Measurements from ENCODE around the gene UBE2E2.

The UBE2E2 gene

DNA sequence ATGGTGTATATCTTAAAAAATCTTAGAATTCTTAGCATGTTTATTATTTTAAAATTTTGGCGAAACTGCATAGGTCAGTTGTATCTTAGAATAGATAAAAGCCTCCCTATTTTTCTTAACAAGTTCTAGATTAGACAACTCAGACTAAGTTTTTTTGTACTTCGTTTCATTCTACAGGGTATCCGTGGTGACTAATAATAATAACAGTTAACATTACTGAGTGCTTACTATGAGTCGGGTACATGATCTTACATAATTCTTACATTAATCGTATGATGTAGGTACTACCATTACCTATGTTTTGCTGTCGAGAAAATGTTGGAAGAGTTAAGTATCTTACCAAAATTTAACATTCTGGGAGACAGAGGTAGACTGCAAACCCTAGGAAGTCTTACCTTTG lies 60.7 kb downstream of the UBE2E2 start:
- no peak overlapping the region for H3K4me3 ChIP-seq (ENCODE audit: low read depth, low read length)
- TF ChIP-seq, protein P1, sequence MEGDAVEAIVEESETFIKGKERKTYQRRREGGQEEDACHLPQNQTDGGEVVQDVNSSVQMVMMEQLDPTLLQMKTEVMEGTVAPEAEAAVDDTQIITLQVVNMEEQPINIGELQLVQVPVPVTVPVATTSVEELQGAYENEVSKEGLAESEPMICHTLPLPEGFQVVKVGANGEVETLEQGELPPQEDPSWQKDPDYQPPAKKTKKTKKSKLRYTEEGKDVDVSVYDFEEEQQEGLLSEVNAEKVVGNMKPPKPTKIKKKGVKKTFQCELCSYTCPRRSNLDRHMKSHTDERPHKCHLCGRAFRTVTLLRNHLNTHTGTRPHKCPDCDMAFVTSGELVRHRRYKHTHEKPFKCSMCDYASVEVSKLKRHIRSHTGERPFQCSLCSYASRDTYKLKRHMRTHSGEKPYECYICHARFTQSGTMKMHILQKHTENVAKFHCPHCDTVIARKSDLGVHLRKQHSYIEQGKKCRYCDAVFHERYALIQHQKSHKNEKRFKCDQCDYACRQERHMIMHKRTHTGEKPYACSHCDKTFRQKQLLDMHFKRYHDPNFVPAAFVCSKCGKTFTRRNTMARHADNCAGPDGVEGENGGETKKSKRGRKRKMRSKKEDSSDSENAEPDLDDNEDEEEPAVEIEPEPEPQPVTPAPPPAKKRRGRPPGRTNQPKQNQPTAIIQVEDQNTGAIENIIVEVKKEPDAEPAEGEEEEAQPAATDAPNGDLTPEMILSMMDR (conservative IDR thresholded peaks at IDR 0.05; ENCODE audit: low read depth, low read length) = no peak
- DNase-seq (ENCODE audit: low read depth) = peak; percentile 73

DNA sequence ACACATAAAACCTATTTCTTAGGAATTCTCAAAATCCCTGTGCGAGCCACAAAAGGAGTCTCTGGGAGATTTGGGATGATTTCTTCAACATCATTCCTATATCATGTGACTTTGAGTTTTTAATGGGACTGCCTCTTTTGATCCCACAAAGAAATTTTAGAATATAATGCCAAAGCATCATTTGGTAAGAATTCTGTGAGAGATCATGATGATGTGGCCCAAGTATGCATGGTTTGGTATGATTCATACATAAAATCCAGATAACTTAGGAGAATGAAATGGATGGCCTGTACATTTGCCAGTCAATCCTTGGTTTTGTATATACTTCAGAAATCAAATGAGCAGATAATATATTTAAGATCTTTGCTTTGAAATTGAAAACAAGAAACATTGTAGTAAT lies 61.3 kb downstream of the UBE2E2 start:
- no peak overlapping the region for H3K4me3 ChIP-seq (ENCODE audit: low read depth, low read length)
- peak; percentile 67 for DNase-seq (ENCODE audit: low read depth)
- TF ChIP-seq, protein P1 (conservative IDR thresholded peaks at IDR 0.05; ENCODE audit: low read depth, low read length) = no peak

DNA sequence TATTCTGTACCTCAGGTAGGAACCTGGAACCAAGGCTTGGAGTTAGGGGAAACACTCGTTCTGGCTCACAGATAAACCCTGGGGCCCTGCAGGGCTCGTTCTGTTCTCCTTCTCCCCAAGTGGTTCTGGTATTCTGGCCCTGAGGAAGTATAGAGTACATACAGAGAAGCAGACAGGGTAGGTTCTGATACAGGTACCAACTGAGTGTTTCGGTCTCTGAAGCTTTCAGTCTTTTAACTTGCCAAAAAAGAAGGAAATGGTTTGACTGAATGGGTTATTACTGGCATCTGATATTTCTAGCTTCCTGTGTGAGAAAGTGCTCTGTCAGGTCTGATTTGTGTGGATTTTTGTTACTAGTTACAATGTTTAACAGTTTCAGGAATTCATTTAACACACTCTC lies 67.3 kb downstream of the UBE2E2 start:
- TF ChIP-seq, protein P1 (conservative IDR thresholded peaks at IDR 0.05; ENCODE audit: low read depth, low read length) = no peak
- no peak overlapping the region for H3K4me3 ChIP-seq (ENCODE audit: low read depth, low read length)
- no peak for DNase-seq (ENCODE audit: low read depth)

DNA sequence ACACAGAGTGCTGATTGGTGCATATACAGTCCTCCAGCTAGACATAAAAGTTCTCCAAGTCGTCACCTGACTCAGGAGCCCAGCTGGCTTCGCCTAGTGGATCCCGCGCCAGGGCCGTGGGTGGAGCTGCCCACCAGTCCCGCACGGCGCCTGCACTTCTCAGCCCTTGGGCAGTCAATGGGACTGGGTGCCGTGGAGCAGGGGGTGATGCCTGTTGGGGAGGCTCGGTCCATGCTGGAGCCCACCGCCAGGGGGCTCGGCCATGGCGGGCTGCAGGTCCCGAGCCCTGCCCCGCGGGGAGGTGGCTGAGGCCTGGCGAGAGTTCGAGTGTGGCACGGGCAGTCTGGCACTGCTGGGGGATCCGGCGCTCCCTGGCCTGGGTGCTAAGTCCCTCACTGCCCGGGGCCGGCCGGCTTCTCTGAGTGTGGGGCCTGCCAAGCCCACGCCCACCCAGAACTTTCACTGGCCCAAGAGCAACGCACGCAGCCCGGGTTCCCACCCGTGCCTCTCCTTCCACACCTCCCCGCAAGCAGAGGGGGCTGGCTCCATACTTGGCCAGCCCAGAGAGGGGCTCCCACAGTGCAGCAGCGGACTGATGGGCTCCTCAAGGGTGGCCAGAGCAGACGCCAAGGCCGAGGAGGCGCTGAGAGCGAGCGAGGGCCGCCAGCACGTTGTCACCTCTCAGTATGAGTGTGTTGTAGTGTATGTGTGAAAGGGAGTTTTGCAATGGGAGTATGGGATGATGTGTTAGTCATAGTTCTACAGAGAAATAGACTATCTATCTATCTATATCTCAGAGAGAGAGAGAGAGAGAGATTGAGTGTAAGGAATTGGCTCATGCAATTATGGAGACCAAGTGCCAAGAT lies 69.0 kb downstream of the UBE2E2 start:
- TF ChIP-seq, protein P1 (conservative IDR thresholded peaks at IDR 0.05; ENCODE audit: low read depth, low read length) = no peak
- no peak for DNase-seq (ENCODE audit: low read depth)
- H3K4me3 ChIP-seq (ENCODE audit: low read depth, low read length) = no peak overlapping the region

DNA sequence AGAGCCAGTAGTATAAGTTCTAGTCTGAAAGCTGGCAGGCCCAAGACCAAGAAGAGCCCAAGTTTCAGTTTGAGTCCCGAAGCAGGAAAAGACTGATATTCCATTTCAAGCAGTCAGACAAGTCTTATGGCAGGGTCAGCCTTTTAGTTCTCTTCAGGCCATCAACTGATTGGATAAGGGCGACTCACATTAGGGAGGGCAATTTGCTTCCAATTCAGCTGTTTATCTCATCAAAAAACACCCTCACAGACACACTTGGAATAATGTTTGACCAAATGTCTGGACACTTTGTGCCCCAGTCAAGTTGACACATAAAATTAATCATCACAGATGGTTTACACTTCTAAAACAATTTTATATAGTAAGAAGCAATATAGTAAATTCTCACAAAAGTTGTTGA lies 69.7 kb downstream of the UBE2E2 start:
- no peak for DNase-seq (ENCODE audit: low read depth)

GRCh38 chr3:23275061-23275460 lies 71.9 kb downstream of the UBE2E2 start:
- TF ChIP-seq, protein P1 (conservative IDR thresholded peaks at IDR 0.05; ENCODE audit: low read depth, low read length) = no peak

More for the DNA sequence above, 69.7 kb downstream of the UBE2E2 start:
- TF ChIP-seq, protein P1 (conservative IDR thresholded peaks at IDR 0.05; ENCODE audit: low read depth, low read length) = no peak
- no peak overlapping the region for H3K4me3 ChIP-seq (ENCODE audit: low read depth, low read length)

DNA sequence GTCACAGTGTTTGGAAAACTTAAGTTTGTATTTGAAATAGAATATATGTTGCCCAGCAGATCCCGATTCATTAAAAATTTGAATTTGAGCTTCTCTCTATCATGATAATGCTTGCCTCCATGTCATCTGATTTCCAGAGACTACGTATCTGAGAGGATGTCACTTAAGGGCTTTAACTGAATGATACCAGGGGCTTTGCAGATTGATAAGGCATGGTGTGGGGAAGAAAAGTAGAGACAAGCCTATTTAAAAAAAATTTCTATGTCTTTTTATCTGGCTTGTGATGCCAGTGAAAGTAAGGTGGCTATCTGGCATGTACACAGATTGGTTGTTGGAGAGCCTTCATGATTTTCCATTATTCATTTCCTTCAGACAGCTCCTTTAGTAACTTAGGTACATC lies 72.7 kb downstream of the UBE2E2 start:
- H3K4me3 ChIP-seq (ENCODE audit: low read depth, low read length) = no peak overlapping the region
- TF ChIP-seq, protein P1 (conservative IDR thresholded peaks at IDR 0.05; ENCODE audit: low read depth, low read length) = no peak
- DNase-seq (ENCODE audit: low read depth) = no peak

More at GRCh38 chr3:23275061-23275460, 71.9 kb downstream of the UBE2E2 start:
- H3K4me3 ChIP-seq (ENCODE audit: low read depth, low read length) = no peak overlapping the region
- no peak for DNase-seq (ENCODE audit: low read depth)

Measured in choroid plexus epithelial cell (primary cell).